ENCODE data around the gene CHRD. TPM values are rescaled to one million over a fixed set of nuclear protein-coding genes. Genes with fewer than 3 reads are reported as not detected.

CHRD gene
- polyA plus RNA-seq, 1 experiment, result 1.5 TPM

DNA sequence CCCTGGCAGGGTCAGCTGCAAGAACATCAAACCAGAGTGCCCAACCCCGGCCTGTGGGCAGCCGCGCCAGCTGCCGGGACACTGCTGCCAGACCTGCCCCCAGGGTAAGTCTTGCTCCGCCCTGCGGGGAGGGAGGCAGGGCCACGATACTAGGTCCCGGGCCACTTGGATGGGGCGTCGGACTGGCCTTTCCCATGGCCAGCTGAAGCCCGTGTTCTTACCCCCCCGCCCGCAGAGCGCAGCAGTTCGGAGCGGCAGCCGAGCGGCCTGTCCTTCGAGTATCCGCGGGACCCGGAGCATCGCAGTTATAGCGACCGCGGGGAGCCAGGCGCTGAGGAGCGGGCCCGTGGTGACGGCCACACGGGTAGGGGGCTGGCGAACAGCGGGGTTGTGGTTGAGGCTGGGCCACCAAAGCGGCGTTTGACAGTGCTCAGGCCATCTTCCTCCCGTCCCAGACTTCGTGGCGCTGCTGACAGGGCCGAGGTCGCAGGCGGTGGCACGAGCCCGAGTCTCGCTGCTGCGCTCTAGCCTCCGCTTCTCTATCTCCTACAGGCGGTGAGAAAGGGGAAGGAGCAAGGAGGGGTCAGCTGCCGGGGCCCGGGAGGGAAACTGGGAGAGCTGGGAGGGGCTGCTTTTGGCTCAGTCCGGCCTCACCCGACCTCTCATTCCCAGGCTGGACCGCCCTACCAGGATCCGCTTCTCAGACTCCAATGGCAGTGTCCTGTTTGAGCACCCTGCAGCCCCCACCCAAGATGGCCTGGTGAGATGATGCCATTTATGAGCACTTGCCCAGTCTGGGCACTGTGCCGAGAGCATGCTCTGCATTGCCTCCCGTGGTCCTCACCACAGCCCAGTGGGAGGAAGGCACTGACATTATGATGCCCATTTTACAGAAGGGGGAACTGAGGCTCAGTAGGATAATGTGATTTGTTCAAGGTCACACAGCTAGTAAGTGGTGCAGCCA, 1.7 kb downstream of the CHRD start:
- H3K36me3 ChIP-seq (ENCODE audit: control insufficient read depth, insufficient read depth, low read length), result no peaks in the 10 kb centered on the region
- CTCF ChIA-PET, result interaction anchor here (1.3 kb wide), 1 partner anchor 10 kb away, joined by 7 read pairs; no protein-coding TSS in a partner anchor
- no peak for DNase-seq (ENCODE audit: low read depth)
- POLR2A ChIA-PET, result interaction anchor here (1.3 kb wide), 1 partner anchor 10 kb away, joined by 3 read pairs; no protein-coding TSS in a partner anchor
- no peak overlapping the region for H3K4me3 ChIP-seq (ENCODE audit: low read depth, low read length)
- TF ChIP-seq, protein P1, sequence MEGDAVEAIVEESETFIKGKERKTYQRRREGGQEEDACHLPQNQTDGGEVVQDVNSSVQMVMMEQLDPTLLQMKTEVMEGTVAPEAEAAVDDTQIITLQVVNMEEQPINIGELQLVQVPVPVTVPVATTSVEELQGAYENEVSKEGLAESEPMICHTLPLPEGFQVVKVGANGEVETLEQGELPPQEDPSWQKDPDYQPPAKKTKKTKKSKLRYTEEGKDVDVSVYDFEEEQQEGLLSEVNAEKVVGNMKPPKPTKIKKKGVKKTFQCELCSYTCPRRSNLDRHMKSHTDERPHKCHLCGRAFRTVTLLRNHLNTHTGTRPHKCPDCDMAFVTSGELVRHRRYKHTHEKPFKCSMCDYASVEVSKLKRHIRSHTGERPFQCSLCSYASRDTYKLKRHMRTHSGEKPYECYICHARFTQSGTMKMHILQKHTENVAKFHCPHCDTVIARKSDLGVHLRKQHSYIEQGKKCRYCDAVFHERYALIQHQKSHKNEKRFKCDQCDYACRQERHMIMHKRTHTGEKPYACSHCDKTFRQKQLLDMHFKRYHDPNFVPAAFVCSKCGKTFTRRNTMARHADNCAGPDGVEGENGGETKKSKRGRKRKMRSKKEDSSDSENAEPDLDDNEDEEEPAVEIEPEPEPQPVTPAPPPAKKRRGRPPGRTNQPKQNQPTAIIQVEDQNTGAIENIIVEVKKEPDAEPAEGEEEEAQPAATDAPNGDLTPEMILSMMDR (IDR thresholded peaks at IDR 0.05; ENCODE audit: insufficient read depth, low read depth, low read length), result no peak
- peaks cover 19% of the 10 kb centered on the region for H3K27me3 ChIP-seq (ENCODE audit: control insufficient read depth, insufficient read depth, low read length)

DNA sequence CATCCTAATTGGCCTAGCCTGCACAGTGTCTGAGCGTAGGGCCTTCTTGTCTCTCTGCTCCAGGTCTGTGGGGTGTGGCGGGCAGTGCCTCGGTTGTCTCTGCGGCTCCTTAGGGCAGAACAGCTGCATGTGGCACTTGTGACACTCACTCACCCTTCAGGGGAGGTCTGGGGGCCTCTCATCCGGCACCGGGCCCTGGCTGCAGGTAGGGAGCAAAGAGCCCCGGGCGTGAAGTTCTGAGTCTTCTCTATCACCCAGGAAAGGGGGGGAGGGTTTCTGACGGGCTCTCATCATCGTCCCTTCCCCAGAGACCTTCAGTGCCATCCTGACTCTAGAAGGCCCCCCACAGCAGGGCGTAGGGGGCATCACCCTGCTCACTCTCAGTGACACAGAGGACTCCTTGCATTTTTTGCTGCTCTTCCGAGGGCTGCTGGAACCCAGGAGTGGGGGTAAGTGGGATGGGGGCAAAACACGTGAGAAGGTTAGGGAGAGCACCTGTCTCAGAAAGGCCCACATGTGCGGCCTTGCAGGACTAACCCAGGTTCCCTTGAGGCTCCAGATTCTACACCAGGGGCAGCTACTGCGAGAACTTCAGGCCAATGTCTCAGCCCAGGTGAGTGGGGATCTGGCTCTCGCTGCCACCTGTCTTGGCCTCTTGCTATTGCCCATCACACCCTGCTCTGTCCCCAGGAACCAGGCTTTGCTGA, 2.6 kb downstream of the CHRD start:
- no peak for DNase-seq (ENCODE audit: low read depth)
- POLR2A ChIA-PET, result no interaction called here
- H3K4me3 ChIP-seq (ENCODE audit: low read depth, low read length), result no peak overlapping the region
- peaks cover 20% of the 10 kb centered on the region for H3K27me3 ChIP-seq (ENCODE audit: control insufficient read depth, insufficient read depth, low read length)
- TF ChIP-seq, protein P1 (IDR thresholded peaks at IDR 0.05; ENCODE audit: insufficient read depth, low read depth, low read length), result no peak
- CTCF ChIA-PET, result interaction anchor here (0.7 to 2.3 kb wide), 2 partner anchors 11 to 14 kb away, joined by 3 to 10 read pairs; no protein-coding TSS in a partner anchor
- H3K36me3 ChIP-seq (ENCODE audit: control insufficient read depth, insufficient read depth, low read length), result no peaks in the 10 kb centered on the region

DNA sequence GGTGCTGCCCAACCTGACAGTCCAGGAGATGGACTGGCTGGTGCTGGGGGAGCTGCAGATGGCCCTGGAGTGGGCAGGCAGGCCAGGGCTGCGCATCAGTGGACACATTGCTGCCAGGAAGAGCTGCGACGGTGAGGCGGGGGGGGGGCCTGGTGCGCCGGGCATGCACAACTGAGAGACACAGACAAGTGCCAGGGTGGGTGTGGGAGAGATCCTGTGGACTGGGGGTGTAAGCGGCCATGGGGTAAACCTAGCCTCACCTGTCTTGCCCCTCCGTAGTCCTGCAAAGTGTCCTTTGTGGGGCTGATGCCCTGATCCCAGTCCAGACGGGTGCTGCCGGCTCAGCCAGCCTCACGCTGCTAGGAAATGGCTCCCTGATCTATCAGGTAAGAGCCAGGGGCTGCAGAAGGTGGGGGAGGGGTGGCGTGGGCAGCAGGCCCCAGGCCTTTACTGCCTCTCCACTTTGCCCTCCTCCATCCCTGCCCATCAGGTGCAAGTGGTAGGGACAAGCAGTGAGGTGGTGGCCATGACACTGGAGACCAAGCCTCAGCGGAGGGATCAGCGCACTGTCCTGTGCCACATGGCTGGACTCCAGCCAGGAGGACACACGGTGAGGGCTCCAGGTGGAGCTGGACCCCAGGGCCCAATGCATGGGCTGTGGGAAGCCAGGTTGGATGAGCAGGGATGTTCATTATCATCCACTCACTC, 3.3 kb downstream of the CHRD start:
- no peak for DNase-seq (ENCODE audit: low read depth)
- POLR2A ChIA-PET, result no interaction called here

DNA sequence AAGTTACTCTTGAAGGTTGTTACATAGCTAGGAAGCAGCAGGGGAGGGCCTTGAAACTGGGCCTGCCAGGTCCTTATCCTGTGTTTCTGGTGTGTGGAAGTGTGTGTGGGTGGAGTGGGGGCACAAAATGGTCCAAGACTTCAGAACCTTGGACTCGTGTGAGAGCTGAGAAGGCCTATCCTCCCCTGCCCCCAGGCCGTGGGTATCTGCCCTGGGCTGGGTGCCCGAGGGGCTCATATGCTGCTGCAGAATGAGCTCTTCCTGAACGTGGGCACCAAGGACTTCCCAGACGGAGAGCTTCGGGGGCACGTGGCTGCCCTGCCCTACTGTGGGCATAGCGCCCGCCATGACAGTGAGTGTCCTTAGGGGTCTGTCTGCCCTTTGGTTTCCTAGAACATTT, 4.5 kb downstream of the CHRD start:
- ChIA-PET POLR2A (no interaction called here), CTCF (interaction anchor here (1.0 to 2.3 kb wide), 5 partner anchors 9 to 156 kb away, joined by 3 to 10 read pairs (median 3); no protein-coding TSS in a partner anchor)
- H3K36me3 ChIP-seq (ENCODE audit: control insufficient read depth, insufficient read depth, low read length), result no peaks in the 10 kb centered on the region
- no peak for DNase-seq (ENCODE audit: low read depth)
- H3K4me3 ChIP-seq (ENCODE audit: low read depth, low read length), result no peak overlapping the region
- H3K27me3 ChIP-seq (ENCODE audit: control insufficient read depth, insufficient read depth, low read length), result peaks cover 20% of the 10 kb centered on the region
- TF ChIP-seq, protein P1 (IDR thresholded peaks at IDR 0.05; ENCODE audit: insufficient read depth, low read depth, low read length), result no peak

More for the DNA sequence above, 3.3 kb downstream of the CHRD start:
- Histone ChIP-seq H3K4me3 (ENCODE audit: low read depth, low read length) (no peak overlapping the region), H3K36me3 (ENCODE audit: control insufficient read depth, insufficient read depth, low read length) (no peaks in the 10 kb centered on the region), H3K27me3 (ENCODE audit: control insufficient read depth, insufficient read depth, low read length) (peaks cover 21% of the 10 kb centered on the region)
- CTCF ChIA-PET, result interaction anchor here (0.7 to 2.3 kb wide), 4 partner anchors 9 to 131 kb away, joined by 3 to 10 read pairs (median 3); no protein-coding TSS in a partner anchor
- TF ChIP-seq, protein P1 (IDR thresholded peaks at IDR 0.05; ENCODE audit: insufficient read depth, low read depth, low read length), result no peak
